Ascending aorta (tissue), 2 donors: Measurements from ENCODE around the gene COL8A1. TPM values are rescaled to one million over a fixed set of nuclear protein-coding genes. Genes with fewer than 3 reads are reported as not detected.

Source experiments
- DNase-seq, 2 donors: peaks; one replicate each; pipeline ENCODE4 v3.0.0-alpha.2; 2019; ENCODE audit warnings: low spot score in 2 of 2
- H3K27ac ChIP-seq, 2 donors: fragments of 200-600 bp; sonication (generic); one replicate each; pipeline ENCODE4 v1.5.1; 2016 to 2017; ENCODE audit warnings: mild to moderate bottlenecking in 1 of 2
- H3K27me3 ChIP-seq: fragments of 200-600 bp; sonication (generic); one replicate; pipeline ENCODE4 v1.5.1; 2017
- H3K36me3 ChIP-seq, 2 donors: fragments of 200-600 bp; sonication (generic); one replicate each; pipeline ENCODE4 v1.5.1; 2016
- H3K4me1 ChIP-seq, 2 donors: fragments of 200-600 bp; sonication (generic); one replicate each; pipeline ENCODE4 v1.5.1; 2016 to 2017; ENCODE audit warnings: mild to moderate bottlenecking in 1 of 2
- H3K4me3 ChIP-seq, 2 donors: fragments of 200-600 bp; sonication (generic); one replicate each; pipeline ENCODE4 v1.5.1; 2016 to 2017; ENCODE audit warnings: mild to moderate bottlenecking in 1 of 2
- H3K9me3 ChIP-seq, 2 donors: fragments of 200-600 bp; sonication (generic); one replicate each; pipeline ENCODE4 v1.5.1; 2016
- CTCF ChIP-seq, 3 experiments: fragments of 200-600 bp in 2 of 3; fragments of 450-650 bp in 1 of 3; sonication (generic) in 2 of 3; IDR thresholded peaks; one replicate each; pipeline ENCODE4 v1.5.1; 2016 to 2019; ENCODE audit warnings: antibody characterized with exemption in 3 of 3, mild to moderate bottlenecking in 1 of 3, moderate library complexity in 1 of 3
- intact Hi-C: fragments of 100-400 bp; cut with DNase I; formaldehyde crosslinking; loops from one replicate; pipeline ENCODE4 v1.15.1; 2023
- total RNA-seq: library from RNA; depleted of rRNA; stranded (reverse); fragments of >200 nt; gene quantifications from one replicate; pipeline ENCODE4 v1.1.0, GENCODE V29; 2016

The COL8A1 gene
- total RNA-seq, 1 donor from 2014 or later, result 459 TPM

GRCh38 chr3:99817437-99818240 lies 179.2 kb downstream of the COL8A1 start, which contains the start of gene CMSS1:
Gene CMSS1, plus strand, starts transcription at chr3:99817862.
- DNase-seq, result peak; percentile 55 to 96
- TF ChIP-seq CTCF (IDR thresholded peaks at IDR 0.05), result peak; percentile 15 to 52 (median 38)
- Histone ChIP-seq H3K9me3 (no peaks in the 10 kb centered on the region), H3K27me3 (no peaks in the 10 kb centered on the region), H3K27ac (peak within 1 kb of the TSS; percentile 90), H3K4me1 (peaks cover 0 to 19% of the 10 kb centered on the region in 2 donors), H3K4me3 (peak within 1 kb of the TSS; percentile 71 to 79), H3K36me3 (no peaks in the 10 kb centered on the region)
- intact Hi-C loops, result loop anchor here (5.0 kb wide), 2 partner anchors 445 to 915 kb away; partner anchors contain the start of genes DCBLD2 and TBC1D23

GRCh38 chr3:99818818-99819217 lies 180.4 kb downstream of the COL8A1 start:
- no peaks in the 10 kb centered on the region for H3K27me3 ChIP-seq
- peak overlapping the region; percentile 71 to 79 for H3K4me3 ChIP-seq
- TF ChIP-seq CTCF (IDR thresholded peaks at IDR 0.05), result no peak
- H3K36me3 ChIP-seq, result no peaks in the 10 kb centered on the region
- peaks cover 0 to 19% of the 10 kb centered on the region in 2 donors for H3K4me1 ChIP-seq
- no peaks in the 10 kb centered on the region for H3K9me3 ChIP-seq
- intact Hi-C loops, result loop anchor here (5.0 kb wide), 2 partner anchors 443 to 917 kb away; partner anchors contain the start of genes DCBLD2 and TBC1D23
- DNase-seq, result no peak
- no peak overlapping the region for H3K27ac ChIP-seq

- Histone ChIP-seq H3K4me1 (peaks cover 0 to 6% of the 10 kb centered on the region in 2 donors), H3K27me3 (no peaks in the 10 kb centered on the region), H3K4me3 (no peak overlapping the region), H3K36me3 (no peaks in the 10 kb centered on the region), H3K27ac (no peak overlapping the region), H3K9me3 (no peaks in the 10 kb centered on the region)
- intact Hi-C loops, result loop anchor here (10.0 kb wide), 1 partner anchor 1551 kb away; no protein-coding TSS in a partner anchor
- TF ChIP-seq CTCF (IDR thresholded peaks at IDR 0.05), result no peak
- no peak for DNase-seq
Measured at GRCh38 chr3:99823723-99824711, 185.6 kb downstream of the COL8A1 start.

- intact Hi-C loops, result loop anchor here (10.0 kb wide), 1 partner anchor 1550 kb away; no protein-coding TSS in a partner anchor
- Histone ChIP-seq H3K9me3 (no peaks in the 10 kb centered on the region), H3K4me1 (peaks cover 0 to 4% of the 10 kb centered on the region in 2 donors), H3K27me3 (no peaks in the 10 kb centered on the region), H3K27ac (no peak overlapping the region), H3K4me3 (no peak overlapping the region), H3K36me3 (no peaks in the 10 kb centered on the region)
- DNase-seq, result no peak
- TF ChIP-seq CTCF (IDR thresholded peaks at IDR 0.05), result no peak
Measured at GRCh38 chr3:99825004-99825640, 186.7 kb downstream of the COL8A1 start.

GRCh38 chr3:99829844-99830243 lies 191.4 kb downstream of the COL8A1 start:
- no peaks in the 10 kb centered on the region for H3K9me3 ChIP-seq
- H3K27ac ChIP-seq, result no peak overlapping the region
- intact Hi-C loops, result loop anchor here (10.0 kb wide), 1 partner anchor 1545 kb away; no protein-coding TSS in a partner anchor
- no peak for DNase-seq
- H3K4me1 ChIP-seq, result peaks cover 0 to 9% of the 10 kb centered on the region in 2 donors
- H3K36me3 ChIP-seq, result no peaks in the 10 kb centered on the region
- no peaks in the 10 kb centered on the region for H3K27me3 ChIP-seq
- H3K4me3 ChIP-seq, result no peak overlapping the region
- no peak for TF ChIP-seq CTCF (IDR thresholded peaks at IDR 0.05)
